MCF 10A (cell line): ENCODE data around the gene ADARB2. TPM values are rescaled to one million over a fixed set of nuclear protein-coding genes. Genes with fewer than 3 reads are reported as not detected.

ENCODE experiments used
- BruUV-seq: library from RNA; stranded (reverse); fragments of 400-500 nt; replicated peaks from 2 replicates; lab custom pipeline; 2021; lab: Mats Ljungman, UMichigan
- CTCF ChIA-PET: fragments of 300-600 bp; sonication (Branson Sonifier 250); formaldehyde crosslinking; extraction: SDS; loops from one replicate; lab custom pipeline; 2021; ENCODE audit warnings: antibody characterized with exemption, inconsistent platforms; lab: Yijun Ruan, JAX
- POLR2A ChIA-PET: fragments of 300-600, 350-650 bp; sonication (Branson Sonifier 250); formaldehyde crosslinking; extraction: SDS; loops from one replicate; lab custom pipeline; 2020; ENCODE audit warnings: antibody characterized with exemption, inconsistent platforms; lab: Yijun Ruan, JAX
- DNase-seq: peaks from one replicate; pipeline ENCODE4 v3.0.0-alpha.2; 2018; ENCODE audit not compliant: unreplicated experiment
- H3K27ac Mint-ChIP-seq: one replicate; pipeline ENCODE4 v1.8.0; 2022; ENCODE audit warnings: mild to moderate bottlenecking, low read depth, mixed read lengths; ENCODE audit not compliant: unreplicated experiment
- H3K27me3 Mint-ChIP-seq: one replicate; pipeline ENCODE4 v1.8.0; 2022; ENCODE audit warnings: mixed read lengths; ENCODE audit not compliant: insufficient read depth, unreplicated experiment
- H3K36me3 Mint-ChIP-seq: one replicate; pipeline ENCODE4 v1.8.0; 2022; ENCODE audit warnings: mild to moderate bottlenecking, moderate library complexity, mixed read lengths; ENCODE audit not compliant: insufficient read depth, unreplicated experiment
- H3K4me1 Mint-ChIP-seq: one replicate; pipeline ENCODE4 v1.8.0; 2022; ENCODE audit warnings: mixed read lengths; ENCODE audit not compliant: insufficient read depth, unreplicated experiment
- H3K4me3 Mint-ChIP-seq: one replicate; pipeline ENCODE4 v1.8.0; 2022; ENCODE audit warnings: mild to moderate bottlenecking, moderate library complexity, mixed read lengths; ENCODE audit not compliant: unreplicated experiment
- H3K9me3 Mint-ChIP-seq: one replicate; pipeline ENCODE4 v1.8.0; 2022; ENCODE audit warnings: mixed read lengths; ENCODE audit not compliant: unreplicated experiment
- intact Hi-C: fragments of 100-400 bp; cut with micrococcal nuclease; formaldehyde crosslinking; loops from 2 replicates; pipeline ENCODE4 v1.14.1; 2022
- total RNA-seq: library from RNA; stranded (reverse); gene quantifications from 2 replicates; pipeline ENCODE4 v1.2.3, GENCODE V29; 2022
- TF ChIP-seq, protein P1 (sequence below): fragments of 200-600 bp; IDR thresholded peaks from one replicate; pipeline ENCODE4 v1.8.0; 2022; ENCODE audit warnings: antibody characterized with exemption, mild to moderate bottlenecking; ENCODE audit not compliant: unreplicated experiment

Gene ADARB2
- total RNA-seq, 1 experiment from 2014 or later: 0.96 TPM

DNA sequence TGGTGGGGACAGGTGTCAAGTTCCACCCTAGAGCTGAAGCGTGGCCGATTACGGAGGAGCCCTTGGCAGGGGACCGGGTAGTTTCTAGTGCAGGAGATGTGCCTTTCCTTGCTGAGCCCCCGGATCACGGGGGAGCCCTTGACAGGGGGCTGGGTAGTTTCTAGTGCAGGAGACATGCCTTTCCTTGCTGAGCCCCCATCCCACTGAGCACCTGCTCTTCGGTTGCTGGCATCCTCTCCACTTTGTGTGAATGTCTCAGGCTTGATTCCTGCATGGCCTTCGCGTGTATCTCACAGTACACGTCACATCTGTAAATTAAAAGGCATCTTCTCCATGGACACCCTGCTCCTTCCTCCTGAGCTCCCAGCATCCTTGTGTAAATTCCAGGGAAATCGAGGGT, 263.5 kb downstream of the ADARB2 start:
- Mint-ChIP-seq H3K9me3 (peaks cover 7% of the 10 kb centered on the region), H3K4me3 (no peak overlapping the region), H3K36me3 (no peaks in the 10 kb centered on the region), H3K4me1 (no peaks in the 10 kb centered on the region), H3K27me3 (peaks cover 10% of the 10 kb centered on the region), H3K27ac (no peak overlapping the region)
- CTCF ChIA-PET: interaction anchor here (1.3 kb wide), 1 partner anchor 37 kb away, joined by 4 read pairs; no protein-coding TSS in a partner anchor
- intact Hi-C loops: no loop called here
- TF ChIP-seq, protein P1, sequence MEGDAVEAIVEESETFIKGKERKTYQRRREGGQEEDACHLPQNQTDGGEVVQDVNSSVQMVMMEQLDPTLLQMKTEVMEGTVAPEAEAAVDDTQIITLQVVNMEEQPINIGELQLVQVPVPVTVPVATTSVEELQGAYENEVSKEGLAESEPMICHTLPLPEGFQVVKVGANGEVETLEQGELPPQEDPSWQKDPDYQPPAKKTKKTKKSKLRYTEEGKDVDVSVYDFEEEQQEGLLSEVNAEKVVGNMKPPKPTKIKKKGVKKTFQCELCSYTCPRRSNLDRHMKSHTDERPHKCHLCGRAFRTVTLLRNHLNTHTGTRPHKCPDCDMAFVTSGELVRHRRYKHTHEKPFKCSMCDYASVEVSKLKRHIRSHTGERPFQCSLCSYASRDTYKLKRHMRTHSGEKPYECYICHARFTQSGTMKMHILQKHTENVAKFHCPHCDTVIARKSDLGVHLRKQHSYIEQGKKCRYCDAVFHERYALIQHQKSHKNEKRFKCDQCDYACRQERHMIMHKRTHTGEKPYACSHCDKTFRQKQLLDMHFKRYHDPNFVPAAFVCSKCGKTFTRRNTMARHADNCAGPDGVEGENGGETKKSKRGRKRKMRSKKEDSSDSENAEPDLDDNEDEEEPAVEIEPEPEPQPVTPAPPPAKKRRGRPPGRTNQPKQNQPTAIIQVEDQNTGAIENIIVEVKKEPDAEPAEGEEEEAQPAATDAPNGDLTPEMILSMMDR: no peak
- no TSS peak for BruUV-seq
- DNase-seq: no peak
- POLR2A ChIA-PET: no interaction called here

DNA sequence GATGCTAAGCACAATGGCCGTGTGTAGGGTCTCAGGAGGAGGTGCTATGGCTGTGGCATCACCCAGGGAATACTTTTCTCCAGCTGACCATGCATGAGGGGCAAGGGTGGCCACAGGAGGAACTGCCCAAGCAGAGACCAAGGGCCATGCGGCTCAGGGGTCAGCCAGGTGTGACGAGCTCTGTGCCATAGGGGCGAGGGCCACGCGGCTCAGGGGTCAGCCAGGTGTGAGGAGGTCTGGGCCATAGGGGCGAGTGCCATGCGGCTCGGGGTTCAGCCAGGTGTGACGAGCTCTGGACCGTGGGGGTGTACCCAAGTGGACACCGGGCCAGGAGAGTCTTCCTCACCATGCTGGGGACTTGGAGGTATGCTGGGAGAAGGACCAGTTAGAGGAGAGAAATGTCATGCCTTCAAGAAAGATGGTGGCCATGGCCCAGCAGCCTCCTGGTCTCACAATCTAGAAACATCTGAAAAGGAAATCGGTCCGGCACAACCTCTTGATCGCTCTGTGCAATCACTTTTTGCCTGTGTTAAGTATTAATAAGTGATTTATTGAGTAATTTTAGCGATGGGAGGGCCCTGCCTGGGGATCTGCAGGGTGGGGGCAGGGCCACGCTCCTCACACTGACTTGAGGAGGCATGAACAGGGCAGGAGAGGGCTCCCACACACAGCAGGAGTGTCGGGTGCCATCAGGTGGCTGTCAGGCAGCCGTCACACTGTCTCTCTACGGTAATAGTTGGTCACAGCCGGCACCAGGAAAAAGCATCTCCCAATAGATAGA, 265.0 kb downstream of the ADARB2 start:
- BruUV-seq: no TSS peak
- TF ChIP-seq, protein P1: no peak
- Mint-ChIP-seq H3K27ac (no peak overlapping the region), H3K9me3 (no peaks in the 10 kb centered on the region), H3K4me1 (no peaks in the 10 kb centered on the region), H3K4me3 (no peak overlapping the region), H3K36me3 (no peaks in the 10 kb centered on the region), H3K27me3 (peaks cover 10% of the 10 kb centered on the region)
- CTCF ChIA-PET: no interaction called here
- POLR2A ChIA-PET: no interaction called here
- intact Hi-C loops: no loop called here
- DNase-seq: no peak

DNA sequence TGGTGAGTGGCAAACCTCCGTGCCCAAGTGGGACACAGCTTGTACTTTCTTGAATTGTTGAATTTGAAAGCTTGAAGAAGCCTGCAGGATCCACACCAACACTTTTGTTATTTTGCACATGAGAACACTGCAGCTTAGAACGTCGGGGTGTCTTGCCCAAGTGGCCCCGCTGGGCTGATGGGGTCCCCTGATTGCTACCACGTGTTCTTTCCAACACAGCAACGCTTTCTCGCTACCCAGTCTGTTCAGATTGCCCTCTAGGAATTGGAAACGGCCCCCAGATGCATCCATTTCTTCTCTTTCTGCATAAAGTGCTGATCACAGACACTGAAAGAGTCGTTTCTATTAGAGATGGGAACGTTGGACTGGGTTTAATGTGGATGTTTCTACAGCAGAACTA, 268.5 kb downstream of the ADARB2 start:
- Mint-ChIP-seq H3K36me3 (no peaks in the 10 kb centered on the region), H3K4me1 (peaks cover 6% of the 10 kb centered on the region), H3K27ac (no peak overlapping the region), H3K27me3 (peaks cover 10% of the 10 kb centered on the region), H3K4me3 (no peak overlapping the region), H3K9me3 (no peaks in the 10 kb centered on the region)
- TF ChIP-seq, protein P1: no peak
- intact Hi-C loops: no loop called here
- BruUV-seq: no TSS peak
- CTCF ChIA-PET: no interaction called here
- DNase-seq: no peak
- POLR2A ChIA-PET: no interaction called here

DNA sequence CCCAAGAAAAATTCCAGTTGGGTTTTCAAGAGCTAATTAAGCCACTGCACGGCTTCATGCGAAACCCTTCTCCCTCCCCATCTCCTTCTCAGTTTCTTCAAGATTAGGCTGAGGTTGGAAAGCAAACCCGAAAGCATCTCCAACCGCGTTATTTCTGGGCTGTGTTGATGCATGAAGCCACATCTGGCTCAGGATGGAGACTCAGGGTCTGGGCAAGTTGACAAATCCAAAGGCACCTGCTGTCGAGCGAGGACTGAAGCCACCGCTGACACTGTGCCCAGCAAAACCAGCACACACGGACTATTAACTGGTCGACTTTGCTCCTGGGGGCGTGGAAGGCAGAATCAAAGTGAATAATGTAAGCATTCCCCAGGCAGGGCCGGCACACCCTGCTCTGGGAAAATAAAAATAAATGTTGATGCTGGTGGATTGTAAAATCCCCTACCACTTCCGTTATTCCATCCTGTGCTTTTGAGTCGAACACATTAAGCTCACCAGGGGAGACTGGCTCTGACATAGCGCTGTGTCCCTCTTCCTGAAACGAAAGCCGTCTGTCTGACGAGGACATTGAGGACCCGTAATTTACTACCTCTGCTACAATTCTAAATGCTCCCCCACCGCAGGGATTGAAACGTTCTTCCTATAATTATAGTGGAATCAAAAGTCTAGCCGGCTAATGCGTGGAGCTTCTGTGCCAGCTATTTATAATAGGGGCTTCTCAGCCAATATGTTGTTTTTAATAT, 269.8 kb downstream of the ADARB2 start:
- H3K4me3 Mint-ChIP-seq: no peak overlapping the region
- no peak for DNase-seq
- ChIA-PET POLR2A (no interaction called here), CTCF (interaction anchor here (0.8 kb wide), 1 partner anchor 114 kb away, joined by 3 read pairs; no protein-coding TSS in a partner anchor)
- TF ChIP-seq, protein P1: no peak
- H3K4me1 Mint-ChIP-seq: peaks cover 6% of the 10 kb centered on the region
- intact Hi-C loops: no loop called here
- no TSS peak for BruUV-seq
- no peaks in the 10 kb centered on the region for H3K9me3 Mint-ChIP-seq
- no peaks in the 10 kb centered on the region for H3K36me3 Mint-ChIP-seq
- H3K27me3 Mint-ChIP-seq: peaks cover 10% of the 10 kb centered on the region
- no peak overlapping the region for H3K27ac Mint-ChIP-seq
